Tibial artery (tissue), 4 donors: ENCODE results near the gene MUC6.

Experiments
- DNase-seq, 2 donors: peaks; one replicate each; pipeline ENCODE4 v3.0.0-alpha.2; 2019
- H3K27ac ChIP-seq, 2 donors: fragments of 200-600 bp; sonication (generic) in 1 of 2; 1 replicate in 1 of 2; 2 replicates in 1 of 2; pipeline ENCODE4 v1.5.1; 2018 to 2019; ENCODE audit warnings: mild to moderate bottlenecking in 1 of 2
- H3K27me3 ChIP-seq, 2 donors: fragments of 200-600 bp; sonication (generic) in 1 of 2; one replicate each; pipeline versions ENCODE4 v1.5.1 to v1.6.0; 2016 to 2019
- H3K36me3 ChIP-seq, 3 donors: fragments of 200-600 bp; sonication (generic) in 2 of 3; one replicate each; pipeline ENCODE4 v1.5.1; 2016 to 2019; ENCODE audit warnings: mild to moderate bottlenecking in 2 of 3
- H3K4me1 ChIP-seq, 4 donors: fragments of 200-600 bp; sonication (generic) in 2 of 4; 1 replicate in 3 of 4; 2 replicates in 1 of 4; pipeline ENCODE4 v1.5.1; 2016 to 2019
- H3K4me3 ChIP-seq, 2 donors: fragments of 200-600 bp; sonication (generic) in 1 of 2; 1 replicate in 1 of 2; 2 replicates in 1 of 2; pipeline ENCODE4 v1.5.1; 2018 to 2019; ENCODE audit warnings: mild to moderate bottlenecking in 2 of 2
- H3K9me3 ChIP-seq, 3 donors: fragments of 200-600 bp; sonication (generic) in 1 of 3; one replicate each; pipeline ENCODE4 v1.5.1; 2016 to 2019
- CTCF ChIP-seq, 2 experiments: fragments of 200-600 bp in 1 of 2; fragments of 450-650 bp in 1 of 2; IDR thresholded peaks; one replicate each; pipeline ENCODE4 v1.5.1; 2017 to 2019; ENCODE audit warnings: antibody characterized with exemption in 2 of 2, mild to moderate bottlenecking in 1 of 2, moderate library complexity in 1 of 2
- intact Hi-C: fragments of 100-400 bp; cut with DNase I; formaldehyde crosslinking; loops from one replicate; pipeline ENCODE4 v1.15.0; 2023; ENCODE audit warnings: low total_unique reads

Gene MUC6

GRCh38 chr11:1041471-1041870 lies 5.0 kb upstream of the MUC6 start:
- Histone ChIP-seq H3K27ac (no peak overlapping the region), H3K4me1 (peaks cover 0 to 9% (median 0%) of the 10 kb centered on the region in 4 donors), H3K27me3 (peaks cover 0 to 68% of the 10 kb centered on the region in 2 donors), H3K4me3 (no peak overlapping the region), H3K9me3 (no peaks in the 10 kb centered on the region), H3K36me3 (no peaks in the 10 kb centered on the region)
- no peak for TF ChIP-seq CTCF (IDR thresholded peaks at IDR 0.05)
- intact Hi-C loops, result no loop called here
- no peak for DNase-seq

GRCh38 chr11:1041149-1041467 lies 4.6 kb upstream of the MUC6 start:
- DNase-seq, result no peak
- TF ChIP-seq CTCF (IDR thresholded peaks at IDR 0.05), result no peak
- peaks cover 0 to 72% of the 10 kb centered on the region in 2 donors for H3K27me3 ChIP-seq
- no peak overlapping the region for H3K4me3 ChIP-seq
- H3K9me3 ChIP-seq, result no peaks in the 10 kb centered on the region
- peaks cover 0 to 9% (median 0%) of the 10 kb centered on the region in 4 donors for H3K4me1 ChIP-seq
- intact Hi-C loops, result no loop called here
- H3K27ac ChIP-seq, result no peak overlapping the region
- no peaks in the 10 kb centered on the region for H3K36me3 ChIP-seq

- H3K27ac ChIP-seq, result no peak overlapping the region
- DNase-seq, result no peak
- peaks cover 0 to 77% of the 10 kb centered on the region in 2 donors for H3K27me3 ChIP-seq
- no peaks in the 10 kb centered on the region for H3K9me3 ChIP-seq
- intact Hi-C loops, result no loop called here
- no peaks in the 10 kb centered on the region for H3K36me3 ChIP-seq
- no peak overlapping the region for H3K4me3 ChIP-seq
- TF ChIP-seq CTCF (IDR thresholded peaks at IDR 0.05), result no peak
- H3K4me1 ChIP-seq, result peaks cover 0 to 9% (median 0%) of the 10 kb centered on the region in 4 donors
Observed at GRCh38 chr11:1040428-1041148, 4.1 kb upstream of the MUC6 start.

GRCh38 chr11:1039481-1040427 lies 3.2 kb upstream of the MUC6 start:
- intact Hi-C loops, result no loop called here
- H3K9me3 ChIP-seq, result no peaks in the 10 kb centered on the region
- H3K36me3 ChIP-seq, result no peaks in the 10 kb centered on the region
- H3K4me3 ChIP-seq, result no peak overlapping the region
- DNase-seq, result no peak
- peaks cover 0 to 86% of the 10 kb centered on the region in 2 donors for H3K27me3 ChIP-seq
- H3K27ac ChIP-seq, result no peak overlapping the region
- no peak for TF ChIP-seq CTCF (IDR thresholded peaks at IDR 0.05)
- peaks cover 0 to 9% (median 0%) of the 10 kb centered on the region in 4 donors for H3K4me1 ChIP-seq

GRCh38 chr11:1038921-1039320 lies 2.4 kb upstream of the MUC6 start:
- H3K9me3 ChIP-seq, result no peaks in the 10 kb centered on the region
- no peak for DNase-seq
- no peak overlapping the region for H3K4me3 ChIP-seq
- intact Hi-C loops, result no loop called here
- H3K27ac ChIP-seq, result no peak overlapping the region
- peaks cover 0 to 86% of the 10 kb centered on the region in 2 donors for H3K27me3 ChIP-seq
- H3K4me1 ChIP-seq, result peaks cover 0 to 13% (median 0%) of the 10 kb centered on the region in 4 donors
- no peak for TF ChIP-seq CTCF (IDR thresholded peaks at IDR 0.05)
- no peaks in the 10 kb centered on the region for H3K36me3 ChIP-seq
